ENCODE measurements around the gene LAMB1.

LAMB1 gene

DNA sequence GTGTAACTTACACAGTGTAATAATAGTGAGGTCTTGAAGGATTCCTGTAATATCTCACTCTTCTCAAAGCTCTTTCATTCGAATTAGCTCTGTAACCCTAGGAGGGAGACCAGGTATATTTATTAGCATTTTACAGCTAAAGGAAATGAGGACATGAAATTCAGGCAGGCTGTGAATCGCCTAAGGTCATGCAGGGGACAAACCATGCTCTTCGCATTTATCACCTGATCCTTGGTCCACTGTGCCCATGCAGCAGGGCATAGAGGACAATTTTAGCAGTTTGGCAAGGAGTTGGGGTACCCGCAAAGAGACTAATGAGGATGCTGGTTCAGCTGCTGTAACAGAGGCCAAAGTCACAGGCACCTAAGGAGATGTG lies 14.8 kb upstream of the LAMB1 start:
- no peak for DNase-seq (ENCODE audit: low read depth)

DNA sequence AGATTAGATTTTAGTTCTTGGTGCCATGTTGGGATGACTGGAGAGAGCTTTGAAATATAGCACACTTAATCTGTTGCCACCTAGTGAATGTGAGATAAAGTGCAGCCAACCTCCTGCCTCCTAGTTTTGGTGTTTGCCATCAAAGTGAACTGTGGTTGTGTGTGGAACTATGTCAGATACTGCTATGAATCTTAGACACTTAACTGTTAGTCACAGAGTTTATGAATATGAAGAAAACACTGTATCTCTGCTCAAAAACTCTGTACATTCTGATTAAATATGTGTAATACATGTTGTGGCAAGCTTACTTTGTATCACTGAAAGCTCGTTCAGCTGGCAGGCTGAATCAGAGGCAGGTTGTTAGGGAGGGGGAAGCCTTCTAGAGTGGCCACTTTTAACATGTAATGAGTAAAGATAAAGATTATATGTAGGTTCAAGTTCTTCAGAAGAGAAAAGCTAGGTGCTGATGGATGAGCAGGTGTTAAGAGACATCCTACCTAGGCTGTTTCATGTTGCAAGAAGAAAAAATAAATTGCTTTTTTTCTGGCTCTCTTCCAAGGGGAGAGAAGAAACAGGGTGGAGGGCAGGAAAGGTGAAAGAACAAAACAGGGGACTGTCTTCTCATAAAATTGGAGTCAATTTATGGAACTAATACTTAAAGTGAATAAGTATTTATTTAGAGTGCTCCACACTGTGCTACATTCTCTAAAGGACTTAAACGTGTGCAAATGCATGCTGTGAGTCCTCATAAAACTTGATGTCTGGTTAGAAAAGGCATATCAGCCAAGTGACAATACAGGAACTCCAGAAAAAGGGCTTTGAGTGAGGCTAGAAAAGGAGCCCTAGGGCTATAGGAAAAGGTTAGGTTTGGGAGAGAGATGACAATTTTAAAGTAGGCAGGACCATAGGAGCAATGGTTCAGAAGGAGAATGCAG lies 14.1 kb upstream of the LAMB1 start:
- DNase-seq (ENCODE audit: low read depth) = no peak

DNA sequence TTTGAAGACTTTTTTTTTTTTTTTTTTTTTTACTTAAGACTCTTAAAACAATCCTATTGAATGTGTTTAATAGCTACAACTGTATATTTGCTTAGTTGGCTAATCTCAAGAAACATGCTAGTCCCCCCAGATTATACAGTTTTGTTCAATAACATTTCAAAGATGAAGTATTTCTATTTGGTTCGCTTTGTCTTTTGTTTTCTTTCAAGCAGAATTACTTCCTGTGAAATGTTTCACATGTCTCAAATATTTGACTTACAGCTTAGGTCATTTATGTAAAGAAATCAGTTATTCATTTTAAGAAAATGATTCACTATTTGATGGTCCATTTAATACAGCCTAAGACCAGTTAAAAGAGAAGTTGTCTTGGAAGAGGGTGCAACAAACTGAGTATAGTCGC lies 12.8 kb upstream of the LAMB1 start:
- DNase-seq (ENCODE audit: low read depth) = no peak

DNA sequence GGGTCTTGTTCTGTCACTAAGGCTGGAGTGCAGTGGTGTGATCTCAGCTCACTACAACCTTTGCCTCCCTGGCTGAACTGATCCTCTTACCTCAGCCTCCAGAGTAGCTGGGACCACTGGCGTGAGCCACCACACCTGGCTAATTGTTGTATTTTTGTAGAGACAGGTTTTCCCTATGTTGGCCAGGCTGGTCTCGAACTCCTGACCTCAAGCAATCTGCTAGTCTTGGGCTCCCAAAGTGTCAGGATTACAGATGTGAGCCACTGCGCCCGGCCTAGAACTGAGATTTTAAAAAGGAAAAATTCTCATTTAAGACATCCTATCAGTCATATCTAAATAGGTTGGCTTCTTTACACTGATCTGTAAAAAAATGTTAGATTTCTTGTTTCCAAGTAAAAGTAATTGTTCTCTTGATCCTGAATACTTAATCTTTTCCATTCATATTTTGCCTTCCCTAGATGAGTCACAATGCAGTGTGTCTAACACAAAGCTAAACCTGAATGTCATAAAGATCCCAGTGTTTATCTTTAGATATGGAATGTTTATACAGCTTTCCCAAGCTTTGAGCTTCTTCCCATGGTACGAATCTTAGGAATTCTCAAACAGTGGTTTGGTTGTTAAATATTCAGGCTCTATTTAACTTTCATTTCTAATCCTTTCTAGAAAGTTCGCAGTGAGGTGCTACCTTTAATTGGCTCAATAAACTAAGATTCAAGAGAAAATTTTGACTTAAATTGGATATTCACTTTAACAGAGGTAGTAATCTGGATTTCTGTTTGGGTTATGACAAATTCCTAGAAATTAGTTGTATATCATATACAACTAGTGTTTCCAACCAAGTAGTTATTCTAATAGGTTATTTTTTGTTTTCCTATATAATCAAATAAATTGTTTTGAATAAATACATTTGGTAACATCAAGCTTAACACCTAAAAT lies 12.1 kb upstream of the LAMB1 start:
- DNase-seq (ENCODE audit: low read depth) = no peak

DNA sequence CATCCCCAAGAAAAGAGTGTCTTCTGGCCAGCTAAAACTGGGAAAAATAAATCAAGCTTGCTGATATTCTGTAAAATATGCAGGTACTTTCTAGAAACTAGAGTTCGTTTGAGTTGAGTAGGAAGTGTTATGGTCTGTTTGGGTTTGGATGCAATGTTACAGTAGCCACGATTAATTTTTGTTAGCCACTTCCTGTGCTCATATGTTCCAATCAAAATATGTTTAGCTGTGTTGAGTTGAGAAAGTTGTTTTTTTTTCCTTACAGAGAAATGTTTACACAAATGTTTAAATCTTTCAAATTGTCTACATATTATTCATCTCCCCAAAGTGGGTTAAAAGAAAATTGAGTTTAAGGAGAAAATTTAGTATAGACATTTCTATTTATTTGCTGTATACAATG lies 11.3 kb upstream of the LAMB1 start:
- DNase-seq (ENCODE audit: low read depth) = no peak

DNA sequence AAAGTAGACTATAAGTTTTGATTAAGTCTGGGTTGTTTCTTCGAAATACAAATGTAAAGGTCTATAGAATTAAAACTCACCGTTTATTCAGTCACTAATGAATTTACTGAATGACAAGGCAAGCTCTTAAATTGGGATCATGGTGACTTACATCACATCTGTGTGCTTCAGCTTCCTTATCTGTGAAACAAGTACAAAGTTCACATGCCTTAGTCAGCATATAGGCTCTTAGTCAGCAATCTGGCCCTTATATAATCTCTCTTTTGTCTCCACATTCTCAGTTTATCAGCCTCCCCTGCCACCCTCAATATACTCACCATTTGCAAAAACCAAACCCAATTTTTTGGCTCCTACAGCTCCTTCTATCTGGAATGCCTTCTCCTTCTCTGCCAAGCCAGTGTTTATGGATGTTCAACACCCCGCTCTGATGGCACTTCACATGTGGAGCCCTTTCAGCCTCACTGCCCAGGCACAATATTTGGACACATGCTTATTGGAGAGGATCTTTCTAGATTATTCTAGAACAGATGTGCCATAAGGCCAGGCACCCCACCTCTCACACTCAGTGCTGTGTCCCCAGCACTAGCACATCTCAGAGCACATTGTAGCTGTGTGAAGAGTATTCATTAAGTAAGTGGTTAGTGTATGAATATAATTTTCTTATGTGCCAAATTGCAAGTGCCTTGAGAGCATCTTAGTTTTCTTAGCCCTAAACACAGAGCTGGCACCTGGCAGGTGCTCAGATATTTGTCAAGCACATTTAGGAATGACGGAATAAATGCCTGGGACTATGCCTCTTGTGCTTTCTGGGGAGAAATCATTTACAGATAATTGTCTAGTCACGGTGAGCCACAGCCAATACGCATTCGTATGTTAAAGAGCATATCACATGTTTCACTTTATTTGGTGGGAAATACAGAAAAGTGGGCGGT lies 9.8 kb upstream of the LAMB1 start:
- DNase-seq (ENCODE audit: low read depth) = no peak

DNA sequence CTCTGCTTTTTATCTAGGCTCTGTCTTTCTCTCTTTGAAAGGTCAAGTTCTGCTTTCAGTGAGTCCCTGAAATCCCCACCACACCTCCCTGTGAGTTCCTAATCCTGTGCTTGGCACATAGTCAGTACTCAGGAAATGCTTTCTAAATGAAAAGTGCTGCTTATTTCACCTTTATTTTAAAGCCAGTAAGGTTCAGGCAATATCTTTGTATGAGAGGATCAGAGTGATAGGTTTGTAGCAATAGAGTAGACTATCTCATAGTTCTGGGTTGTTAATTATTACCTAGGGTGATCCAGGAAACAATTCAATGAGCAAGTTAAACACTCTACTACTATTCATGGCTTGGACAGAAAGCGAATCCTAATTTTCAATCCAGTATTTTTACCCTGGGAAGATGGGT lies 7.4 kb upstream of the LAMB1 start:
- no peak for DNase-seq (ENCODE audit: low read depth)

GRCh38 chr7:108009873-108010272 lies 6.9 kb upstream of the LAMB1 start:
- DNase-seq (ENCODE audit: low read depth) = no peak

- DNase-seq (ENCODE audit: low read depth) = no peak
Measured at GRCh38 chr7:108008827-108009226, 5.9 kb upstream of the LAMB1 start.

DNA sequence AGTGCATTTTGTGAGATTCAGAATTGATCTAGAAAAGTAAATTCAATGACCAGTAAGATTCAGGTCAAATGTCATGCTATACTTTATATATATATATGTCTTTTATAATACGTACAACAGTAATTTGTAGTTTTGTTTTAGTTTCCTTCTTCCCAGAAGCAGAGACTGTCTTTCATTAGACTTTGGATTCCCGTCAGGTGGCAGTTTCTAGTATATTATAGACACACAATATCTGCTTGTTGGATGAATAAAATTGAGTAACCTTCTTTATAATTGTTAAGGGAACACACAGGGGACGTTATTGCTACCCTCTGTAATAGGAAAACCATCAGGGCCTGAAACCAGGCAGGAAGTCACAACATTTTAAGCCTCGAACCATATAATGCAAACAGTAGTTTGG lies 5.3 kb upstream of the LAMB1 start:
- DNase-seq (ENCODE audit: low read depth) = no peak

GRCh38 chr7:108007762-108008161 lies 4.8 kb upstream of the LAMB1 start:
- DNase-seq (ENCODE audit: low read depth) = no peak

DNA sequence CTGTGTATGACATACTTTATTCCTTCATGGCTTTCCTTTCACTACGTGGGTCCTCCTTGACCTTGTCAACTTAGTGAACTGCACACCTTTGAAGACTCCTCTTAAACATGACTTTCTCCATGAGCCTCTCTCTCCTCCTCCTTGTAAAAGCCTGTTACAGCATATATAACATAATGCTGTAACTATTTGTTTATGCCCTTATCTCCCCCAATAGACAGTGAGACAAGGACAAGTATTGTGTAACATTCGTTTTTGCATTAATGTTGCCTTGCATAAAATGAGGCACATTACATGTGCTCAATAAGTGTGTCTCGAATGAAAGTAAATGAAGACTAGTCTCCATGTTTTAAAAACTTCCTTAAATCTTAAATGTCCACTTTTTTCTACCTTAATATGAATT lies 4.3 kb upstream of the LAMB1 start:
- DNase-seq (ENCODE audit: low read depth) = no peak

GRCh38 chr7:108004220-108005142 lies 1.5 kb upstream of the LAMB1 start:
- DNase-seq (ENCODE audit: low read depth) = no peak

GRCh38 chr7:108003599-108003935 lies 606 bp upstream of the LAMB1 start:
- DNase-seq (ENCODE audit: low read depth) = no peak

DNA sequence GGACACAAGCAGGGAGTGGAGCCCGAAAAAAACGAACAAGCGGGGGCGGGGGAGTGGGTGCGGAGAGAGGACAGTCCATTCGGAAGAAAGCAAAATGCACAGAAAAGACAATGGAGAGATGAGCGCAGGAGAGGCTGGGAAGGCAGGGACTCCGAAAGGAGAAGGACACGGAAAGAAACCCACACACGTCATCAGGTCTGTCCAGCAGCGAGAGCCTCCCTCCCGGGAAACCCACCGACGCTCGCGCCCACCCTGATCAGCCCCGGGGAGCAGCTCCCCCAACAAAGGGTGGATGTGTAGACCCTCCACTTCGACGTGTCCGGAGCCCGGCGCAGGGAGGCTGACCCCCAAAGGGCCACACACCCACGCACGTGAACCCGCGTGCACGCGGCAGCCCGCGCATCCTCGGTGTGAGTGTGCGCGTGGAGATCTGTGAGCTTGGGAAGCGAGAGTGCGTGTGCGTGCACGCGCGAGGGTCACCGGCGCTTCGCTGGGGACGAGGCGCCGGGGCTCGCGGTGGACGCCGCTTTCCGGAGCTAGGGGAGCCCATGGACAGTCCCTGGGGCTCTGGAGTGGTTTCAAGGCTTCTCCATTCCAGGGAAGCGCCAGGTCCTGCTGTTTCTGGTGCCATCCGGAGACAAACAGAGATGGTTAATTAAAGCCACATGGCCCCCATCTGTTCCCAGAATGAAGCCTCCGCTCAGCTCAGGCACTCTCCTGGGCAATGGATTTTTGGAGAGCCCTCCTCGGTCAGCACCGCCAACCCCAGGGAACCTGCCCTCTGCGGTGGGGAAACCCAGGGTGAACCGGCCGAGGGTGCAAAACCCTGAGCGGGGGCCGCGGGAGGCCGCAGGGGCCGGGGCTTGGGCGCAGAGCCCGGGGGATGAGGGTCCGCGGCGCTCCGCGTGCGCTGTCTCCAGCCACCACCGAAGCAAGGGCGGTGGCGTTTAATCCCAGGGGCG lies 916 bp downstream of the LAMB1 start:
- no peak for DNase-seq (ENCODE audit: low read depth)

GRCh38 chr7:108000875-108001763 lies 1.8 kb downstream of the LAMB1 start:
- DNase-seq (ENCODE audit: low read depth) = no peak

- no peak for DNase-seq (ENCODE audit: low read depth)
Measured at GRCh38 chr7:107999779-108000560, 3.0 kb downstream of the LAMB1 start.

All from activated T-cell treated with anti-CD3 and anti-CD28 coated beads for 48 hours (primary cell).